ENCODE measurements around the gene SPNS2. TPM values are rescaled to one million over a fixed set of nuclear protein-coding genes. Genes with fewer than 3 reads are reported as not detected.

Gene SPNS2
- total and polyA plus RNA-seq, 2 experiments from 2014 or later = 1.7 to 2.3 TPM

GRCh38 chr17:4539576-4540223, 41.0 kb downstream of the SPNS2 start (continued):
- TF ChIP-seq ZNF462 (CRISPR knock-in tag; IDR thresholded peaks at IDR 0.05) (no peak), CREB1 (CRISPR knock-in tag; IDR thresholded peaks at IDR 0.05; ENCODE audit: low read depth) (no peak), JUNB (IDR thresholded peaks at IDR 0.05; ENCODE audit: unreplicated experiment) (no peak), ETS1 (IDR thresholded peaks at IDR 0.05) (no peak), EZH2phosphoT487 (IDR thresholded peaks at IDR 0.05; ENCODE audit: unreplicated experiment) (no peak)

GRCh38 chr17:4540224-4540651, 41.6 kb downstream of the SPNS2 start:
- Mint-ChIP-seq H3K9me3 (no peaks in the 10 kb centered on the region), H3K27ac (no peak overlapping the region), H3K36me3 (ENCODE audit: low read depth) (peaks cover 59% of the 10 kb centered on the region), H3K4me3 (no peak overlapping the region), H3K4me1 (peaks cover 15% of the 10 kb centered on the region), H3K27me3 (ENCODE audit: insufficient read depth, low read depth, poor library complexity) (peaks cover 39% of the 10 kb centered on the region)
- Histone ChIP-seq H3K79me2 (replicated peaks; ENCODE audit: insufficient read depth) (no peaks in the 10 kb centered on the region), H2AFZ (no peak overlapping the region), H4K20me1 (replicated peaks; ENCODE audit: insufficient read depth) (peaks cover 8% of the 10 kb centered on the region), H3K36me3 (ENCODE audit: insufficient read depth) (no peaks in the 10 kb centered on the region; the same call in 1 of the 2 replicates), H3F3A (replicated peaks; ENCODE audit: low read depth) (peaks cover 10% of the 10 kb centered on the region), H3K4me2 (no peak overlapping the region), H3K27ac (ENCODE audit: low read depth) (no peak overlapping the region), H3K4me1 (ENCODE audit: insufficient read depth) (peaks cover 5% of the 10 kb centered on the region; the same call in 1 of the 2 replicates), H3K9me2 (ENCODE audit: insufficient read depth) (no peaks in the 10 kb centered on the region), H3K27me3 (ENCODE audit: insufficient read depth) (no peaks in the 10 kb centered on the region), H3K4me3 (no peak overlapping the region)
- ATAC-seq = peak; percentile 3; the same call in 2 of the 3 replicates
- DNase-seq (ENCODE audit: low spot score) = peak; percentile 33
- TF ChIP-seq ZNF462 (CRISPR knock-in tag; IDR thresholded peaks at IDR 0.05) (no peak), EZH2phosphoT487 (IDR thresholded peaks at IDR 0.05; ENCODE audit: unreplicated experiment) (no peak), POLR2AphosphoS5 (IDR thresholded peaks at IDR 0.05; ENCODE audit: low read depth) (no peak), STAT1 (IDR thresholded peaks at IDR 0.05; ENCODE audit: unreplicated experiment) (no peak)

Measured in GM23338 (cell line).